Activated T-cell treated with anti-CD3 and anti-CD28 coated beads for 4 hours (primary cell): ENCODE measurements around the gene PLA2G2D.

ENCODE experiments used
- DNase-seq: peaks from one replicate; pipeline ENCODE4 v3.0.0-alpha.2; 2020

Gene PLA2G2D

DNA sequence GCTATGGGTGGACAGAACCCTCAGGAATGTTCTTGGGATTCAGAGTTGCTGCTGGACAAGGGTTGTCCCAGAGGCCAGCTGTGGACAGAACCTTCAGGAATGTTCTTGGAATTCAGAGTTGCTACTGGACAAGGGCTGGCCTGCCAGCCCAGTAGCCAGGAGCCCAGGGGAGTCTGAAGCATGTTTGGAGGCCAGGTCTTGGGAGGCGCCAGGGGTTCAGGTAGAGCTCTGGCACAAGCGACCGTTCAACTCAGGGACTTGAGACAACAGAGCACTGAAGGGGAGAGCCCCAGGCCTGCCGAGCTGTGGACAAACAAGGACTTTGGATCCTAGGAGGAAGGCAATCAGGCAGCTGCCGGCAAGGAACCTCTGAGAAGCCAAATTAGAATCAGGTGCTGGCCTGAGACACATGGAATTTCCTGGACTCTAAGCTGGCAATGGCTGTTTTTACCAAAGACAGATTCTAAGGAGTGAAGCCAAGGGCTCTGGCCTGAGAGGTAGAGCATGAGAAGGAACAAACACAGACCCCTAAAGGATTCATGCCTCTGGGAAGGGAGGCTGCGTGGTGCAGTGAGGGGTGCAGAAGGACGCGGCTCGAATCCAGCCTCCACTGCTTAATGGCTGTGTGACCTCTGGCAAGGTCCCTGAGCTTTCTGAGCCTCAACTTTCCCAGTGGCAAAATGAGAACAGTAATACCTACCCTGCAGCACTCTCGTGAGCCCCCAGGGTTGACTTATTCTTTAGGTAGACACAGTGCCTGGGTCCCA lies 36.0 kb downstream of the PLA2G2D start:
- DNase-seq = no peak

DNA sequence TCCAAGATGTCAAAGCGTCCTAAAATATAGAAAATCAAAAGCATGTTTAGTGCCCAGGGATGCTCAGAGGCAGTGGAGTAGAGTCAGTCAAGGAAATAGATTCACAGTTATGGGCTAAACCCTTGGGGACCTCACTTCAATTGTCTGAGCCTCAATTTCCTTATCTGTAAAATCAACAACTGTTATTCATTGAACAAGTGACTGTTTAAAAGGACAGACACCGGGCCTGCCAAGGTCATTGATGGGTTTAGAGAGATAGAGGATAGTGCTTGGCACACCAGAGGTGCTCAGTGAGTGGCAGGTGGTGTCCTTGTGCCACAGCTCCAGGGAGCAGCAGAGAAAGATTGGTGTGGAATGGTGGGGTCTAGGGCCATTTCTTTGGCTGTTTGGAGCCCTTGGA lies 36.6 kb downstream of the PLA2G2D start:
- no peak for DNase-seq

DNA sequence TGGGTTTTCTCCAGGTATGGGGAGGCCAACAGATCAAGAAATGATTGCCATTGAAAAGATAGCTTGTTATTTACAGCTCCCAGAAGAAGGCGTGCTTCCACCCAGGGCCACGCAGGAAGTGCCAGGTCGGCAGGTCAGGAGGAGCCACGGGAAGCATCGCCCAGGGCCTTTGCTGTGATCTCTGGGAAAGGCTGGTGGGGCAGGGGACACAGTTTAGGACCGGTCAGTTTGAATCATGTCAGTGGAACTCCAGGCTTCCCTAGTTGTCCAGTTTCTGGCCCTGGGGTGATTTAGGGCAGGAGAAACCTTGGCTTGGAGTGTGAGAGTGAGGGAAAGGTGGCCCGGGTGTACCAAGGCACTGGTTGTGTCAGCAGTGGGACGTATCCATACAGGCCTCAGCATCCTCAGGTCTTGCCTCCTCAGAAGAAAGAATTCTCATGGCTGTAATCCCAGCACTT lies 38.0 kb downstream of the PLA2G2D start:
- DNase-seq = no peak

DNA sequence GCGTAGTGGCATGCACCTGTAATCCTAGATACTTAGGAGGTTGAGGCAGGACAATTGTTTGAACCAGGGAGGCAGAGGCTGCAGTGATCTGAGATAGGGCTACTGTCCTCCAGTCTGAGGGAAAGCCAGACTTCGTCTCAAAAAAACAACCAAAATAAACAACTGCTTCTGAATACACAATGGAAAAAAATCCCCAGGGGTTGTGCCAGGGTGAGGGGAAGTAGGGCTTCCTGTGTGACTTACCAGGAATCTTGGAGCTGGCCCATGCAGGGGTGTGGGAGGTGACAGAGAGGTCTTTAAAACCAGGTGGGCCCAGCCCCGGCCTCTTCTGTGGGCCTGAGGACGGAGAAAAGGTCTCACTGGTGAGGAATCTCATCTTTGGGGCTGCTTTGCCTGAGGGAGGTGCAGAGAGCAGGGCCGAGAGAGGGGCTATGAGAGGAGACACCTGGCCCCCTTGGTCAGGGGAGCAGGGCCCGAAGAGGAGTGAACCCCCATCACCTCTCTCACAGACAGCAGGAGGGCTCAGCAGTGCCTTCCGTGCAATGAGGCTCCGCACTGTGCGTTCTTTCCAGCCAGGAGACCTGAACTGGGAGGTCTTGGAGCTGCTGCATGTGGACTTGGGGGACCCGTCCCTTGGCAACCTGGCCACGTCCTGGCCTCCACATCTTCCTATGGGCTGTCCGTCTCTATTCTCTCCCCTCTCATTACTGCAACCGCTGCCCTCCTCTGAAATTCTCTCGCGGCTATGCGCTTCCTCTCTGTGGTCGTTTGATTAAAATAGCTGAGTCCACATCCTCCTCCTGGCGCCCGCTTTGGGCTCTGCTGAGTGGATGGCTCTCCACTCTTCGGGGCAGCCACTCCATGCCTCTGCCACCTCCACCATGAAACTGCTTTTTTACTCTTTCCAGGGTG lies 38.6 kb downstream of the PLA2G2D start:
- no peak for DNase-seq

DNA sequence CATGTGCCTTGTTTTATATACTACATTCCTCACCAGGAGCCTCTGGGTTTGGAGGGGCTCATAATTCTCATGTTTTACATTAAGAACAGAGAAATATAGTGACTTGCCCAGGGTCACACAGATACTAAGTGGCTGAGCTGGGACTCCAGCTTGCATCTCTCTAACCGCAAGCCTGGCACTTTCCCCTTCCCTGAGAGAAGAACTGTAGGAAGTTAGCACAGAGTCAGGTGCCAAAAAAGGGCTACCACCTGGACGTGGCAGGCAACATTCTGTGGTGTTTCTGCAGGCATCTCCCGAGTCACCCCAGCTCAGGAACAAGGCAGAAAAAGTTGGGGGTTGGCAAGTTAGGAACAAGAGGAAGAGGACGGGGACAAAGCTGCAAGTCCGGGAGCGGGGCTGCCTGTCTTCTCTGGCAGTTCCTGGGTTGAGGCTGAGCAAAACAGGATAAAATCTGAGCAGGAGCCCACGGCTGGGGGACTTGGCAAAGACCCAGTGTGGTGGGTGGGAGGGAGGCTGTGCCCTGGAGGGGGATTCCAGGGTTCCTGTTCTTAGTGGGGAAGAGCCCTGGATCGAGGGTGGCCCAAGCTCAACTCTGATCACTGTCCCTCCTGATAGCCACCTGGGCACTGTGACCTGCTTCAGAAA lies 39.6 kb downstream of the PLA2G2D start:
- DNase-seq = no peak

DNA sequence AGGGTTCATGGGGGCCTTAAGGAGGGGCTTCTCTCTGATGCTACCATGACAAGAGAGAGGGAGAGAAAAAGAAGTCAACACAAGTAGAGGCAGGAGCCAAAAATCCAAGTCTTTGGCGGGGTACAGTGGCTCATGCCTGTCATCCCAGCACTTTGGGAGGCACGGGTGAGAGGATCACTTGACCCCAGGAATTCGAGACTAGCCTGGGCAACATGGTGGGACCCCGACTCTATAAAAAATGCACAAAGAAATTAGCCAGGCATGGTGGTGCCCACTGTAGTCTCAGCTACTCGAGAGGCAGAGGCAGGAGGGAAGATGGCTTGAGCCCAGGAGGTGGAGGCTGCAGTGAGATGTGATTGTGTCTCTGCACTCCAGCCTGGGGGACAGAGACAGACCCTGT lies 40.6 kb downstream of the PLA2G2D start:
- no peak for DNase-seq

DNA sequence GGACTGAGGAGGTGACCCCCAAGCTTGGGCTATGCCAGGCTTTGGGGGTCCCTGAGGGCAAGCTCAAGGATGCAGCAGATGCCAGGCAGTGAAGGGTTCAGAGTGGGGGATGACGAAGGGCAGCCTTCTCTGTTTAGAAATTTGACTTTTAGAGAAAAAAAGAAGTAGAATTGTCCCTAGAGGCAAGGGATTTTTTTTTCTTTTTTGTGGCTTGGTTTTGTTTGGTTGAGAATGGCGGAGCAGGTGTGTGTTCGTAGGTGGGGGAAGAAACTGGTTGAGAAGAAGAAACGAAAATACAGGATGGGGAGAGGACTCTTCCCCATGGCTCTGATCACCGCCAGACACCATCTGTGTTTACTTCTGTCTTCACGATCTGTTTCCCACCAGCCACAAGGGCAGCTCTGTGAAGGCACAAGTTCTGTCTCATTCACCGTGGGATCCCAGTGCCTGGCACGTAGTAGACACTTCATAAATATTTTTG lies 41.1 kb downstream of the PLA2G2D start:
- no peak for DNase-seq

DNA sequence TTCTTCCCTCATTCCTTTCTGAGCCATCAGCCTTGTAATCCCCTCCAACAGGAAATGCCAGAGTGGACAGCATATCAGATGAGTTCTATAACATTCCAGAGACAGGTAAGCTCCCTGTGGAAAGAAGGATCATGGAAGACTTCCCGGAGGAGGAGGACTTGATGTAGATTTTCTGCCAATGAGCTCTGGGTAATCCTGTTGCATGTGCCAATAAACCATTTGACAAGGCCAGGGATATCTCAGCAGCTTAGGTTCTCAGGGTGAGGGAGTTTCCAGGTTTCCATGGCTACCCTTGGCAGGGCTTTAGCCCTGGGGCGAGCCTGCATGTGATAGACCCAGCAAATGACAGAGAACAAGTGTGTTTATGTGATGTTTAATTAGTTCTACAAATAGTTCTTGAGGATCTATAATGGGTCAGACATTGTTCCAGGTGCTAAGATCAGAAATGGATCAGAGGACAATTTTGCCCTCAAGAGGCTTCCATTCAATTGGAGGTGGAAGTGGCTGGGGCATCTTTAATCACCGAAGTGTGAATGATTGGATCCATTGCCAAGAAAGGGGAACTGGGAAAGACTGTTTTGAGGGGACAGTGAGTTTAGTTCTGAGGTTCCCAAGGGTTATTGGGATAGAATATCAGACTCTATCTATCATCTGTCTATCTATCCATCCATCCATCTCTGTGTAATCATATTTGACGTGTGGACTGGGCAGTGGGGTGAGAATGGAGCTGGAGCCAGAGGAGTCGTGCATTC lies 42.5 kb downstream of the PLA2G2D start:
- DNase-seq = no peak

DNA sequence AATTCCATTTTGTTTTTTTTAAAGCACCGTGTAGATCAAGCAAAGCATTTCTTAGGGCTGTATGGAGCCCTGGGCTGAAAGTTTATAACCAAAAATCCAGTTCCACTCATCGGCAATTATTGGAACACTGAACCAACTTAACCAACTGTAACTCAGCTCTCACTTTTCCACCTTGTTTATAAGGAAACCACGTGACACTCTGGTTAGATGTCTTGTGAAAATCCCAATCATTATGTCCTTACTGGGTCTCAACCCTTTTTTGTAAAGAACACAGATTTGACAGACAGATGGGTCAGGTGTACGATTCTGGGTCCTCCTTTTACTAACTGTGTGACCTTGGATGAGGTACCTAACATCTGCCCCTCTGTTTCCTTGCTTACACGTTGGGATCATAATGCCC lies 43.1 kb downstream of the PLA2G2D start:
- DNase-seq = no peak

DNA sequence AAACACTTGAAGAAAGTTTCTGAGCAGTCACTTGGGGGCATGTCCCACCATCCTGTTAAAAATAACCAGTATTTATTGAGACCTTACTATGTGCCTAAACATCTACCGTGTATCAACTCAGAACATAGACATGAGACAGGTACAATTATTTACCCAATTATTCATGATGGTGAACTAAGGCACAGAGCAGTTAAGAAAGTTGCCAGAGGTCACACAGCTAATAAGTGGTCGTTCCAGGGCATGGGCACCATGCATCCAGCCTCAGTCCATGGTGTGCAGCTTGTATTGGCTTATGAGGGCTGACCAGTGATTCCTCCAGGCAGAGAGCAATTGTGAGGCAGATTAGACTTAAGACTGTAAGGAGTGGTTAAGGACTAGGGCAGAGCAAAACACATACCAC lies 44.0 kb downstream of the PLA2G2D start:
- no peak for DNase-seq

DNA sequence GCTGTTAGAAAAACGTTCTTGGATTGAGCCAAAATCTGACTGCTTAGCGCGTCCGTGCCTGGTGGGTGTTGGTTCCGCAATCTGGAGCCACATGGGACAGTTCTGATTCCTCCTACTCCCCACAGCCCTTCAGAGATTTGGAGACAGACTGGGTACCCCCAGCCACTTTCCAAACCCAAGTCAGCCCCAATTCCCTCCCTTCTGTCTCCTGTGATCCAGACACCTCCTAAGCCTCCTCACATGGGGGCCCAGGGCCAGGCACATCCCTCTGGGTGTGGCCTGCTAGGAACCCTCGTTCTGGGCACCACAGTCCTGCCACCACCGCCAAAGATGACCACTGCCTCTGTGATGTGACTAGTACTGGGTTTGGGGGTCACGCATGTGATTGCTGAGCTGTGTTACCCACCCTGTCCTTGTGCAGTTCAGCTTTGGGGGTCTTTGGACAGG lies 44.6 kb downstream of the PLA2G2D start:
- DNase-seq = no peak

DNA sequence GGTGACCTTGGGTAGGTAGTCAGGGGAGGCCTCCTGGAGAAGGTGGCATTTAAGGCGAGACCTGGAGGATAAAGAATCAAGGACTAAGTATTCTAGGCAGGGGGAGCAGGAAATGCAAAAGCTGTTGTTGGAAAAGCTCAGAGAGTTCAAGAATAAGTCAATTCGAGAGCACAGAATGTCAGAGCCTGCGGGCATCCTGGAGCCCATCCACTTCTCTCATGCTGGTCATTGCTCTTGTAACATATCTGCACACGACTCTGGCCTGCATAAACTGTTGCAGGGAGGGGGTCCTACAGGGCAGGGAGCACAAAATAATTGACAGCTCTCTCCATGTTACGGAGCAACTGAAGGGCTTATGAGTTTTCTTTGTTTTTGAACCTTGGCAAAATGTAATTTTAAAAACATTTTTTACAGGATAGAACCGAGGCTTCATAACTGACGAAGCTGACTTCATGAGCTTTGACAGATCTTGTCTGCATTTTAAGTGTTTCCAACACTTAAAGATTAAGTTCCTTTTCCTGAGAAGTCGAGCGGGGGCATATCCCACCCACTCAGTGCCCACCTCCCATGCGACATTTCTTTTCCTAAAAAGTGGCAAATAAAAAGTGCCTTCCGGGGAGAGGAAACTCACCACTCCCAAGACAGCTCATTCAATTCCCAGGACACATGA lies 45.1 kb downstream of the PLA2G2D start:
- DNase-seq = no peak

DNA sequence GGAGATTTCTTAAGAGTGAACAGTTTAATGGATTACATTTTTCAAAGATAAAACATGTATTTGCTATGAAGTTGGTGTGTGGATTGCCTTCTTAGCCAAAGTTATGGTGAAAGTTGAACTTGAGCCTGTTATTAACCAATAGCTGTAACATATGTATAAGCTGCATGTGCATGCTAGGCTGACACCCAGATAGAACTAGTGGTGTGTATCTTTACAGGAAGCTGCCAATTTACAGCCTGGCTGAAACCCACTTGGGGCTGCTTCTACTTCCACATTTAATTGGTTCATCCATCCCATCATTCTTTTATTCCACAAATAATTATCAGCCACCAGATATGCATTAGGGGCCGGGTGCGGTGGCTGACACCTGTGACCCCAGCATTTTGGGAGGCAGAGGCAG lies 46.1 kb downstream of the PLA2G2D start:
- DNase-seq = no peak

DNA sequence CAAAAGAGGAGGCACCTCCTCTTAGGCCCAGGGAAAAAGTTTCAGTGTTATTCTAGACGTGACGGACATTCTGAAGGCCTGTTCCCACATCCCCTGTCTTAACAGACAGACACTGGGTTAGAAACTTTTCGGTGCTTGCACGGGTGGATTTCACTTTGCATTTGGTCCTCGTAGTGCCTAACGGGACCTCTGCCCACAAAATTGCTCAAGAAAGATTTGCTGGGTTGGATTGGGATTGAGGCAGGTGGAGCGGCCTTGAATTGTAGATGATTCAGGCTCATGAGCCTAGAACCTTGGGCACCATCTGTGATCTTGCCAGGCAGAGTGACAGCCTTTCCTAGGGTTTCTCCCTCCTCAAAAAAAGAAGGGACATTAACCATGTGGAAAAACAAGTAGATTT lies 46.6 kb downstream of the PLA2G2D start:
- no peak for DNase-seq

DNA sequence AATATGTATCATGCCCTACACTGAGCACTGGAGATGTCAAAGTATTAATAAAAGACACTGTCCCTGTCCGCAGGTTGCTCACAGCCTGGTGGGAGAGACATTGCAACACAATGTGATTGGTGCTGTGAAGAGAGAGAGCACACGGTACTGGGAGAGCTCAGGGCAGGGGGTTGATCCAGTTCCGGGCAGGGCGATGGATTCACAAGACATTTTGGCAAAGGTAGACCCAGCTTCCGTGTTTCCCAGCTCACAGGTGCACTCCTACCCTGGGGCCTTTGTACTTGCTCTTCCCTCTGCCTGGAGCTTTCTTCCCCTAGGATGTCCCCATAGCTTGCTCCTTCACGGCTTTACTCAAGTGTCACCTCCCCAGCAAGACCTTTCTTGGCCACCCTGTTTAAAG lies 47.9 kb downstream of the PLA2G2D start:
- DNase-seq = no peak

DNA sequence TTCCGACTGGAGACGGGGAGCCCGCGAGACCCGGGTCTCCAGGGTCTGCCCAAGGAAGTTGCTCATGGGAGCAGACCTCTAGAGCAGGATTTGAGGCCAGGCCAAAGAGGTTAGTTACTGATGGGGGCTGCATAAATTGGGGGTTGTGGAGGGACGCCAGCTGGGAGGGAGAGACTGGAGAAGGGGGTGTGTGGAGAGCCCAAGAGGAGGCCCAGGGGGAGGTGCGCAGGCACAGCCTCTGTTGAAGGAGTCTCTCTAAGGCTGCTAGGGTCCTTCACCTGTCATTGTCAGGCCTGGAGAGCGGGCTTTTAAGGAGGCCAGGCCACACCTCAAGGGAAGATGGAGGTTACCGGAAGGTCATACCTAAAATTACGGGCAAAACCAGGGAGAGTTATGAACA lies 49.0 kb downstream of the PLA2G2D start:
- no peak for DNase-seq

DNA sequence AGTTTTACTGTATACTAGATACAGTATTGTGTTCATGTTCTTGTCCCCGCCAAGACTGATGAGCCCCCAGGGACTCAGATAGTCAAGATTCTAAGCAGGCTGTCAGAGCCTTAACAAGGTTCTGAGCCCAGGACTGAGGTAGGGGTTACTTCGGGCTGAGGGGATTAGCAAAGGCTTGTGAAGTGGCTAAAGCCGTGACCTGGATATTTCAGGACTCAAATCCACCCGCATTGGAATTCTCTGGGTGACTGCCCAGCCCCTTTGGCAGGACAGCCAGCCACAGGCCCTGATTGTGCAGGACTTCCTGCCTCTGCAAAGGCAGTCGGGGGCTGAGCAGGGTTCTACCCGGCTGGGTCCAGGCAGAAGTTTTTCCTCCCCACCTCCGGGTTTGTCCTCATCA lies 49.5 kb downstream of the PLA2G2D start, which contains the start of gene PLA2G5:
PLA2G5 (plus strand) TSS at position 321 of the 400 bp plus-strand sequence. CDS start 14,637 bp downstream, outside the sequence.
- DNase-seq = no peak

DNA sequence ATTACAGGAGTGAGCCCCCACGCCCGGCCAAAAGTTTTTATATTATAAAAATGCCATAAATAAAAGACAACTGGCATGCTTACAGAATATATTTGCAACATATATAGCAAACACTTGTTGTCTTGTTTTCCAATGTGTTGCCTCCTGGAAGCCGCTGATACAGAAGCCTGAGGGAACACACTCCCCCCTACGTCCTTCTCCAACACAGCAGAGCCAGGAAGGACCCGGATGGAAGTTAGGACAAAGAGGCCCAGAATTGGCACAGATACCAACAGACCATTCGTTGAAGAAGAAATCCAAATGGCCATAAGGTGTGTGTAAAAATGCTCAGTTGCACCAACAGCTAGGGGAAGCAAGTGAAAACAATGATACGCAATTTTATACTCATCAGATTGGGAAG lies 50.6 kb downstream of the PLA2G2D start:
- no peak for DNase-seq

DNA sequence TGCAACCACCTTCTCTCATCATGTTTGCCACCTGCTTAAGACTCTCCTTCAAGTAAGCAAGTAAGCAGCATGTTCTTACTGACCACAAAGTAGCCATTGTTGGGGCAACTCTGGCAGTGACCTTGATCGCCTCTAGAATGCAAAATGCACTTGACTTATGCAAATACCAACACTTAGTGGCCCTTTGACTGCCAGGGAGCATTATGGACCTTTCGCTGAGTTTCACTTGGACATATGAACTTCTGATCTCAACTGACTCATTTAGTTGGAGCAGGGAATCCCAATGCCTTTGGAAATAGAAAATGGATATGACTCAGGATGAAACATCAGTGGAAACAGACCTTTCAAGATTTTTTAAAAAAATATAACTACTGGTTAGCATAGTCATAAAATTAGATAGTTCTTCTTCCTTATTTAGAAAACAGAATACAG lies 55.5 kb downstream of the PLA2G2D start:
- no peak for DNase-seq
